ENCODE data around the gene FGFRL1.

The FGFRL1 gene

GRCh38 chr4:1022739-1023066, 11.3 kb downstream of the FGFRL1 start:
- DNase-seq (ENCODE audit: low read depth in 2 of 2), result no peak

GRCh38 chr4:1023075-1023640, 11.7 kb downstream of the FGFRL1 start:
- no peak for DNase-seq (ENCODE audit: low read depth in 2 of 2)

- DNase-seq (ENCODE audit: low read depth in 2 of 2), result no peak
Measured at GRCh38 chr4:1023895-1024740, 12.7 kb downstream of the FGFRL1 start.

- DNase-seq (ENCODE audit: low read depth in 2 of 2), result no peak
Measured at GRCh38 chr4:1024882-1025545, 13.6 kb downstream of the FGFRL1 start.

- peak in 1 of 2 donors; percentile 53 for DNase-seq (ENCODE audit: low read depth in 2 of 2)
Measured at GRCh38 chr4:1026115-1026514, 14.7 kb downstream of the FGFRL1 start.

- DNase-seq (ENCODE audit: low read depth in 2 of 2), result no peak
Measured at GRCh38 chr4:1027219-1027914, 15.9 kb downstream of the FGFRL1 start.

GRCh38 chr4:1027915-1028238, 16.5 kb downstream of the FGFRL1 start:
- no peak for DNase-seq (ENCODE audit: low read depth in 2 of 2)

GRCh38 chr4:1028574-1029220, 17.3 kb downstream of the FGFRL1 start:
- no peak for DNase-seq (ENCODE audit: low read depth in 2 of 2)

GRCh38 chr4:1029529-1029928, 18.1 kb downstream of the FGFRL1 start:
- no peak for DNase-seq (ENCODE audit: low read depth in 2 of 2)

GRCh38 chr4:1030031-1030430, 18.6 kb downstream of the FGFRL1 start:
- DNase-seq (ENCODE audit: low read depth in 2 of 2), result no peak

- no peak for DNase-seq (ENCODE audit: low read depth in 2 of 2)
Measured at GRCh38 chr4:1030559-1030958, 19.1 kb downstream of the FGFRL1 start.

GRCh38 chr4:1031346-1031745, 19.9 kb downstream of the FGFRL1 start:
- DNase-seq (ENCODE audit: low read depth in 2 of 2), result no peak

GRCh38 chr4:1031956-1032795, 20.8 kb downstream of the FGFRL1 start:
- no peak for DNase-seq (ENCODE audit: low read depth in 2 of 2)

GRCh38 chr4:1032861-1033260, 21.4 kb downstream of the FGFRL1 start:
- DNase-seq (ENCODE audit: low read depth in 2 of 2), result no peak

GRCh38 chr4:1033840-1034551, 22.6 kb downstream of the FGFRL1 start:
- DNase-seq (ENCODE audit: low read depth in 2 of 2), result no peak

- no peak for DNase-seq (ENCODE audit: low read depth in 2 of 2)
Measured at GRCh38 chr4:1035510-1035909, 24.1 kb downstream of the FGFRL1 start.

GRCh38 chr4:1036095-1036494, 24.7 kb downstream of the FGFRL1 start:
- DNase-seq (ENCODE audit: low read depth in 2 of 2), result no peak

- DNase-seq (ENCODE audit: low read depth in 2 of 2), result no peak
Measured at GRCh38 chr4:1036976-1037810, 25.8 kb downstream of the FGFRL1 start.

GRCh38 chr4:1038948-1039492, 27.6 kb downstream of the FGFRL1 start:
- DNase-seq (ENCODE audit: low read depth in 2 of 2), result no peak
